Stimulated activated CD8-positive, alpha-beta memory T cell treated with anti-CD3 and anti-CD28 coated beads, Interleukin-12 subunit alpha, Interleukin-12 subunit beta, amount 100 ng/mL, for 4 hours (primary cell): Measurements from ENCODE around the gene CEP104.

Experiments
- DNase-seq: peaks from one replicate; pipeline ENCODE4 v3.0.0-alpha.2; 2020; ENCODE audit warnings: low read depth

The CEP104 gene

DNA sequence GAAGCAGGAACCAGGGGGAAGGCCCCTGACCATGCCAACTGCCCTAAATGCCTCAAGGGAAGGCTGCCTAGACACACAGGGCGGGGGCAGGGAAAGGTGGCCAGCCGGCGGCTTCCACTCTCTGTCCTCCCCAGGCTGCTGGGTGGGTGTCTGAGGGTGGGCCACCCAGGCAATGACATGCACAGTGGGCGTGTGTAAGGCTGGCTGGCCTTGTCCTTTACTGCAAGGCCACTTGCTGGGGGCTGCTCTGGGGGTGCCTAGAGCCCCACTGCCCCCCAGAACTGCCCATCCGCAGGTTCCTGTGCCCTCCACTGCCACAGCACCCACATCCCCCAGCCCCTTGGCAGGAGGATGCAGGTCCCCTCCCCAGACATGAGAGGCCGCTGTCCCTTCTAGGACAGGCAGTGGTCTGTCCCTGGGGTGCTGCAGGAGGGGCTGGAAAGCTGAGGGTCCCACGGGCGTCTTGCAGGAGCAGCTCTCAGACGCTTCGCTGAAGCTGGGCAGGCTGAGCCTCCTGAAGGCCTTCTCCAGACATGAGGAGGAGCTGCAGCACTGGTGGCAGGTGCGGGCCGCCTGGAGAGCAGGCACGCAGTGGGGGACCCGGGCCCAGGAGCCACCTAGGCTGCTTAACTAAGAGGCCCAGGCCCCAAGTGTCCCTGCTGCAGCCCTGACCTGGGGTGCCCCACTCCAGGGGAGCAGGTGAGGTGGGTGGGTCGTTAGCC, 94.7 kb downstream of the CEP104 start:
- DNase-seq, result no peak
